SU-DHL-6 (cell line): Measurements from ENCODE around the gene PUS10.

Source experiments
- H2AFZ ChIP-seq: fragments of 200-600 bp; sonication (generic); 2 replicates; pipeline ENCODE4 v1.6.1; 2014; ENCODE audit warnings: low read depth, mild to moderate bottlenecking, moderate library complexity, mixed read lengths, antibody characterized with exemption, low read length; ENCODE audit not compliant: severe bottlenecking
- H3F3A ChIP-seq: fragments of 200-600 bp; shearing (Covaris generic); 2 replicates; pipeline ENCODE4 v1.6.0; 2016; ENCODE audit warnings: antibody characterized with exemption, mild to moderate bottlenecking; ENCODE audit not compliant: insufficient read depth
- H3K27ac ChIP-seq: fragments of 200-600 bp; sonication (generic); 2 replicates; pipeline ENCODE4 v1.5.1; 2016; ENCODE audit warnings: low read depth, mild to moderate bottlenecking, low read length, moderate library complexity, mixed read lengths
- H3K27me3 ChIP-seq: fragments of 200-600 bp; sonication (generic), shearing (Covaris generic); 2 replicates; pipeline ENCODE4 v1.6.0; 2014; ENCODE audit warnings: mild to moderate bottlenecking, low read length
- H3K36me3 ChIP-seq: fragments of 200-600 bp; sonication (generic); 2 replicates; pipeline ENCODE4 v1.6.1; 2014; ENCODE audit warnings: mild to moderate bottlenecking, low read length, mixed read lengths
- H3K4me2 ChIP-seq: fragments of 300-600, 200-600 bp; shearing (Covaris generic), sonication (generic); 2 replicates; pipeline ENCODE4 v1.6.0; 2014; ENCODE audit warnings: low read length, low read depth, mild to moderate bottlenecking; ENCODE audit not compliant: poor library complexity, severe bottlenecking
- H3K4me3 ChIP-seq: fragments of 200-600 bp; sonication (generic); 2 replicates; pipeline ENCODE4 v1.5.1; 2014; ENCODE audit warnings: antibody characterized with exemption, low read length, mild to moderate bottlenecking, mixed read lengths; ENCODE audit not compliant: insufficient read depth, poor library complexity, severe bottlenecking
- H3K79me2 ChIP-seq: fragments of 200-600 bp; sonication (generic); 2 replicates; pipeline ENCODE4 v1.6.1; 2014; ENCODE audit warnings: mild to moderate bottlenecking, low read length, moderate library complexity; ENCODE audit not compliant: insufficient read depth
- H3K9ac ChIP-seq: fragments of 200-600 bp; sonication (generic); 2 replicates; pipeline ENCODE4 v1.7.0; 2014; ENCODE audit warnings: mild to moderate bottlenecking, low read length
- H3K9me2 ChIP-seq: fragments of 200-600 bp; sonication (generic); replicated peaks from 2 replicates; pipeline ENCODE4 v1.6.1; 2014; ENCODE audit warnings: low read length; ENCODE audit not compliant: insufficient read depth
- H3K9me3 ChIP-seq: fragments of 200-600 bp; sonication (generic); 2 replicates; pipeline ENCODE4 v1.6.1; 2014; ENCODE audit warnings: low read length, mixed read lengths; ENCODE audit not compliant: insufficient read depth
- H4K20me1 ChIP-seq: fragments of 200-600 bp; sonication (generic); 2 replicates; pipeline ENCODE4 v1.6.1; 2014; ENCODE audit warnings: low read depth, mild to moderate bottlenecking, antibody characterized with exemption, low read length, moderate library complexity, mixed read lengths
- EZH2phosphoT487 ChIP-seq: fragments of 200-600 bp; sonication (generic), shearing (Covaris generic); conservative IDR thresholded peaks from 2 replicates; pipeline ENCODE4 v1.6.1; 2018; ENCODE audit warnings: mild to moderate bottlenecking, antibody characterized with exemption, low read length, moderate library complexity, mixed read lengths
- TF ChIP-seq, protein P1 (sequence below): fragments of 200-600 bp; sonication (generic); IDR thresholded peaks from one replicate; pipeline ENCODE4 v1.5.1; 2017; ENCODE audit warnings: antibody characterized with exemption, mild to moderate bottlenecking, low read length, moderate library complexity; ENCODE audit not compliant: insufficient read depth, poor library complexity, severe bottlenecking

Gene PUS10

DNA sequence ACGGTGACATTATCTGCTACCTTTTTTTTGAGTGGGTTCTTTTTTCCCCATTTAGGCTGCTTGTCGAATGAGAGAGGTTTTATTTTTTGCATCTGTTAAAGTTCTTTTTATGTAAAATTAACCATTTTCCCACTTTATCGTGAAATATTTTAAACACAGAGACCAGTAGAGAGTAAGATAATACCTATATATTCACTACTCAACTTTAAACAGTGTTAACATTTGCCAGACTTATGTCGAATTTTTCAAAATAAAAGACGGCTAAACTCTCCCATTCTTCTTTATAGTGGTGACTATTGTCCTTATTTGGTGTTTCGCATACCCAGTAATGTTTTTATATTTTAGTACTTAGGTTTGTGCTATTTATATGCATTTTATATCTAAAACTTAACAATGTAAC, 743 bp upstream of the PUS10 start:
- no peak for TF ChIP-seq EZH2phosphoT487
- TF ChIP-seq, protein P1, sequence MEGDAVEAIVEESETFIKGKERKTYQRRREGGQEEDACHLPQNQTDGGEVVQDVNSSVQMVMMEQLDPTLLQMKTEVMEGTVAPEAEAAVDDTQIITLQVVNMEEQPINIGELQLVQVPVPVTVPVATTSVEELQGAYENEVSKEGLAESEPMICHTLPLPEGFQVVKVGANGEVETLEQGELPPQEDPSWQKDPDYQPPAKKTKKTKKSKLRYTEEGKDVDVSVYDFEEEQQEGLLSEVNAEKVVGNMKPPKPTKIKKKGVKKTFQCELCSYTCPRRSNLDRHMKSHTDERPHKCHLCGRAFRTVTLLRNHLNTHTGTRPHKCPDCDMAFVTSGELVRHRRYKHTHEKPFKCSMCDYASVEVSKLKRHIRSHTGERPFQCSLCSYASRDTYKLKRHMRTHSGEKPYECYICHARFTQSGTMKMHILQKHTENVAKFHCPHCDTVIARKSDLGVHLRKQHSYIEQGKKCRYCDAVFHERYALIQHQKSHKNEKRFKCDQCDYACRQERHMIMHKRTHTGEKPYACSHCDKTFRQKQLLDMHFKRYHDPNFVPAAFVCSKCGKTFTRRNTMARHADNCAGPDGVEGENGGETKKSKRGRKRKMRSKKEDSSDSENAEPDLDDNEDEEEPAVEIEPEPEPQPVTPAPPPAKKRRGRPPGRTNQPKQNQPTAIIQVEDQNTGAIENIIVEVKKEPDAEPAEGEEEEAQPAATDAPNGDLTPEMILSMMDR, result no peak
- no peaks in the 10 kb centered on the region for H3K9me3 ChIP-seq
- H3K27me3 ChIP-seq, result no peaks in the 10 kb centered on the region
- peak overlapping the region; percentile 89 for H3K27ac ChIP-seq
- H3K4me2 ChIP-seq, result peak overlapping the region; percentile 98
- H3K36me3 ChIP-seq, result no peaks in the 10 kb centered on the region; the same call in 1 of the 2 replicates
- peaks cover 14% of the 10 kb centered on the region; the same call in 1 of the 2 replicates for H3F3A ChIP-seq
- H3K9me2 ChIP-seq, result no peaks in the 10 kb centered on the region
- H3K79me2 ChIP-seq, result peaks cover 67% of the 10 kb centered on the region
- H4K20me1 ChIP-seq, result 0 out of 2 replicates have a peak, but pooled peaks cover 4% of the 10 kb centered on the region
- no peak overlapping the region for H2AFZ ChIP-seq
- H3K4me3 ChIP-seq, result peak overlapping the region; percentile 85
- H3K9ac ChIP-seq, result peak overlapping the region; percentile 83

DNA sequence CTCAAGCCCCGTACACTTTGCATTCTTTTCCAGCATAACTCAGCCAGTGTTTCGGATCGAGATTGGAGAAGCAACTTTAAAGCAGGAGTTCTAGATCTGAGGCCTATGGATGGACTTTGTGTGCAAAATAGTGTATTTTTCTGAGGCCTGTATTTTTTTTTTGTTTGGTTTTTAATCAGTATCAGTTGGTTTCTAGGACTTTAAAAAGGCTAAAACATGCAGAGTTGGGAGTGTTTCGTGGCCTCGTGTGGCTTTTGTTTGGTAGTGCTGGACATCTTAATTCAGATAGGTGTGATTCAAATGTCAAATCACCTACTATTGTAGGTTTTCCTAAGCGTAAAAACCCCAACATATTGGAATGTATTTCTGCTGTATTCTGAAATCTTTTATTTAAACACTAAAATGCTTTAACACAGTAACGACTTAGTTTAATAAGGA, 282 bp upstream of the PUS10 start:
- H4K20me1 ChIP-seq, result 0 out of 2 replicates have a peak, but pooled peaks cover 4% of the 10 kb centered on the region
- peak overlapping the region; percentile 89 for H3K27ac ChIP-seq
- peak overlapping the region; percentile 83 for H3K9ac ChIP-seq
- H2AFZ ChIP-seq, result peak overlapping the region; percentile 91
- H3K36me3 ChIP-seq, result no peaks in the 10 kb centered on the region; the same call in 1 of the 2 replicates
- H3K27me3 ChIP-seq, result no peaks in the 10 kb centered on the region
- H3K79me2 ChIP-seq, result peaks cover 63% of the 10 kb centered on the region
- H3K9me2 ChIP-seq, result no peaks in the 10 kb centered on the region
- peak overlapping the region; percentile 85 for H3K4me3 ChIP-seq
- peaks cover 14% of the 10 kb centered on the region; the same call in 1 of the 2 replicates for H3F3A ChIP-seq
- no peaks in the 10 kb centered on the region for H3K9me3 ChIP-seq
- peak overlapping the region; percentile 98 for H3K4me2 ChIP-seq
- TF ChIP-seq EZH2phosphoT487, result no peak
- TF ChIP-seq, protein P1, result no peak

DNA sequence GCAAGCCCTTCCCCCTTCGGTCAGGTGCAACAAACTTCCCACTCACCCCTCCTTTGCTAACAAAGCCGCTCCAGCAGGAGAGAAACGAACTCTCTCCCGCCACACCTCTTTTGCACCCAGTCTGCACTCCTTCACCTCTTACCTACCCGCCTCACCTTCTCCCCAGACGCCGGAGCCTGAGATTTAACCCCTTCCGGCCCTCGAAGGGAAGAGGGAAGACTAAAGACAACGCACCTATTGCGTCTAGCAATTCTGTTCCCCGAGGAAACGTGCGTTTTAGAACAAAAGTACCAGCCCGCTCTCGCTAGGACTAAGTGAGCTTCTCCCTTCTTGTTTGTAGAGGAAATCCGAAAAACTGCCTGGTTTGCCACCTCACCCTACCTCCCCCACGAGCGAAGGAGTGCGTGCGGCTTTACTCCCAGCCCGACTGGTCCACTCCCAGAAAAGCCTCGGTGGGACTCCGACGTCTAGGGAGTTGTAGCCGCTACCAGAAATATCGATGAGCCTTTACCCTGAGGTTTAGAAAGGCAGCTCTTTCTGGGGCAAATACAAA, 976 bp downstream of the PUS10 start:
- Histone ChIP-seq H3K27me3 (no peaks in the 10 kb centered on the region), H3K9me3 (no peaks in the 10 kb centered on the region), H3K9me2 (no peaks in the 10 kb centered on the region), H3K4me3 (peak overlapping the region; percentile 85), H3K79me2 (peaks cover 51% of the 10 kb centered on the region), H2AFZ (peak overlapping the region; percentile 91), H3K27ac (peak overlapping the region; percentile 89), H3F3A (peaks cover 14% of the 10 kb centered on the region; the same call in 1 of the 2 replicates), H3K9ac (peak overlapping the region; percentile 83), H3K36me3 (no peaks in the 10 kb centered on the region), H3K4me2 (peak overlapping the region; percentile 98), H4K20me1 (0 out of 2 replicates have a peak, but pooled peaks cover 4% of the 10 kb centered on the region)
- TF ChIP-seq EZH2phosphoT487, result no peak
- TF ChIP-seq, protein P1, result no peak
